ENCODE data around the gene ROR2.
A peak's percentile ranks its signal among the peaks of the same experiment; 100 is the strongest.

The ROR2 gene

DNA sequence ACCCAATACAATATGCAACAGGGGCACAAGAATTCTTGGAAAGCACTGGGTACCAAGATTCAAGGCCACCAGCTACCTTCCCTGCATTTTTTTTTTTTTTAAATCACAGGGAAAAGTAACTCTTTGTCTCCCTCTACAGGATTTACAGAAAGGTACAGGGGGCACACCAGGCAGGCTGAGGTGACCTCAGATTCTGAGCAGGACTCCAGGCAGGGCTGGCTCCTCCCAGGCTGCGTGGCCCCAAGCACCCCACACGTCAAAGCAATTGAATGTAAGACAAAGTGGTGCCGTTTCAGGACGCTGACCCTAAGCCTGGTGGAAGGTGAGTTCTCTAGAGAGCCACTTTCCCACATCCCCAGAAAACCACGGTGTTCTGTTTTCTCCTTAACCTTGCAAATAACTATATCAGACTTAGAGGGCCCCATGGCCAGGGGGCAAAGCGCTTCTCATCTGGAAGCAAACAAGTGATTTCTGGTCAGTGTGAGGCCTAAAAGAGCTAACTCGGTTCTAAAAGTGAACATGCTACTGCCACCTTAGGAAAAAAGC lies 222.6 kb downstream of the ROR2 start:
- peak; percentile 59 for DNase-seq (ENCODE audit: low read depth)
- TF ChIP-seq, protein P1, sequence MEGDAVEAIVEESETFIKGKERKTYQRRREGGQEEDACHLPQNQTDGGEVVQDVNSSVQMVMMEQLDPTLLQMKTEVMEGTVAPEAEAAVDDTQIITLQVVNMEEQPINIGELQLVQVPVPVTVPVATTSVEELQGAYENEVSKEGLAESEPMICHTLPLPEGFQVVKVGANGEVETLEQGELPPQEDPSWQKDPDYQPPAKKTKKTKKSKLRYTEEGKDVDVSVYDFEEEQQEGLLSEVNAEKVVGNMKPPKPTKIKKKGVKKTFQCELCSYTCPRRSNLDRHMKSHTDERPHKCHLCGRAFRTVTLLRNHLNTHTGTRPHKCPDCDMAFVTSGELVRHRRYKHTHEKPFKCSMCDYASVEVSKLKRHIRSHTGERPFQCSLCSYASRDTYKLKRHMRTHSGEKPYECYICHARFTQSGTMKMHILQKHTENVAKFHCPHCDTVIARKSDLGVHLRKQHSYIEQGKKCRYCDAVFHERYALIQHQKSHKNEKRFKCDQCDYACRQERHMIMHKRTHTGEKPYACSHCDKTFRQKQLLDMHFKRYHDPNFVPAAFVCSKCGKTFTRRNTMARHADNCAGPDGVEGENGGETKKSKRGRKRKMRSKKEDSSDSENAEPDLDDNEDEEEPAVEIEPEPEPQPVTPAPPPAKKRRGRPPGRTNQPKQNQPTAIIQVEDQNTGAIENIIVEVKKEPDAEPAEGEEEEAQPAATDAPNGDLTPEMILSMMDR (conservative IDR thresholded peaks at IDR 0.05; ENCODE audit: control insufficient read depth, insufficient read depth, low read depth, low read length), result peak; percentile 65
- H3K4me3 ChIP-seq (ENCODE audit: control insufficient read depth, low read depth, low read length), result no peak overlapping the region

DNA sequence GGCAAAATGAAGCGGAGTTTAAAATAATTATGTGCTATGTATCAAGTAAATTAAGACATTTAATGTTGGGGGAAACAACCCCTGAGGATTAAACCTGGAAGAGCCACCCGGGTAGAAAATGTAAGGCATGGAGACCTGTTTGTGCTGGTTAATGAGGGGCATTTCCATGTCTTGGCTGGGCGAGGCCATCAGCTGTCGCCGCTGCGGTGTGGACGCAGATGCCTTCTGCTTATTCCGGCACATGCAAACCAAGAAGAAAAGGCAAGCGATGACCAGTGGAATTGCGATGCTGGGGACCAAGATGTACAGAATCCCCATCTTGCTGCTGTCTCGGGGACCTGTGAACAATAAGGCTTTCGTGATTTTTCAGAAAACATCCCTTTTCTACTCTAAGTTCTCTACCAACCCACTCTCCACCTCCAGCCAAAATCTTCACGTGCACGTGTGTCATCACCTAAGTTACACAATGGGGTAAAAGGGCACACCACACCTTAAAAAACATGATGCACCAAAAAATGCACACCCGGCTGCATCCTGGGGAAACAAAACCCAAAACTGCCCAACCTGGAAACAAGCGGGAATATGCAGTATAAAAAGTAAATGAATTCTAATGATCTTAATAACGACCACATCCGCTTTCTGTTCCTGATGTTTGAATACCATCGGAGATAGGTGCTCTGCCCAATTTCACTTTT lies 223.5 kb downstream of the ROR2 start:
- no peak for DNase-seq (ENCODE audit: low read depth)
- TF ChIP-seq, protein P1 (conservative IDR thresholded peaks at IDR 0.05; ENCODE audit: control insufficient read depth, insufficient read depth, low read depth, low read length), result no peak
- no peak overlapping the region for H3K4me3 ChIP-seq (ENCODE audit: control insufficient read depth, low read depth, low read length)

DNA sequence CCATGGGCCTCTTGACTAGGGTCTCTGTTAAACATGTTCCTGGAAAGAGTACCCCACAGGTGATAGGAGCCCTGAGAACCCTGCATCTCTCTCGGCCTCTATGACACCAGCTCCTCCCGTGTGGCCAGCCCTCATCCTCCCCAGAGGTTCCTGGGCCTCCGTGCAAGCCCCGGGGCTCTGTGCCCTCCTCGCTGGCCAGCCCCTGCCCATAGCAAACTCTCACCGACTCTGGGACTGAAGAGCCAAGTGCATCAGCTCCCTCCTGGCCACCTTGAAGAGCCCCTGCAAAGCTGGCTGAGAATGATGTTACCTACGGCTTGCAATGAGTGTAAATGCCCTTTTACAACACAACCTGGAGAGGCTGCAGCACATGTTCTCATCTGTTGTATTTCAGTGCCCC lies 224.4 kb downstream of the ROR2 start:
- no peak overlapping the region for H3K4me3 ChIP-seq (ENCODE audit: control insufficient read depth, low read depth, low read length)
- TF ChIP-seq, protein P1 (conservative IDR thresholded peaks at IDR 0.05; ENCODE audit: control insufficient read depth, insufficient read depth, low read depth, low read length), result no peak
- DNase-seq (ENCODE audit: low read depth), result no peak

DNA sequence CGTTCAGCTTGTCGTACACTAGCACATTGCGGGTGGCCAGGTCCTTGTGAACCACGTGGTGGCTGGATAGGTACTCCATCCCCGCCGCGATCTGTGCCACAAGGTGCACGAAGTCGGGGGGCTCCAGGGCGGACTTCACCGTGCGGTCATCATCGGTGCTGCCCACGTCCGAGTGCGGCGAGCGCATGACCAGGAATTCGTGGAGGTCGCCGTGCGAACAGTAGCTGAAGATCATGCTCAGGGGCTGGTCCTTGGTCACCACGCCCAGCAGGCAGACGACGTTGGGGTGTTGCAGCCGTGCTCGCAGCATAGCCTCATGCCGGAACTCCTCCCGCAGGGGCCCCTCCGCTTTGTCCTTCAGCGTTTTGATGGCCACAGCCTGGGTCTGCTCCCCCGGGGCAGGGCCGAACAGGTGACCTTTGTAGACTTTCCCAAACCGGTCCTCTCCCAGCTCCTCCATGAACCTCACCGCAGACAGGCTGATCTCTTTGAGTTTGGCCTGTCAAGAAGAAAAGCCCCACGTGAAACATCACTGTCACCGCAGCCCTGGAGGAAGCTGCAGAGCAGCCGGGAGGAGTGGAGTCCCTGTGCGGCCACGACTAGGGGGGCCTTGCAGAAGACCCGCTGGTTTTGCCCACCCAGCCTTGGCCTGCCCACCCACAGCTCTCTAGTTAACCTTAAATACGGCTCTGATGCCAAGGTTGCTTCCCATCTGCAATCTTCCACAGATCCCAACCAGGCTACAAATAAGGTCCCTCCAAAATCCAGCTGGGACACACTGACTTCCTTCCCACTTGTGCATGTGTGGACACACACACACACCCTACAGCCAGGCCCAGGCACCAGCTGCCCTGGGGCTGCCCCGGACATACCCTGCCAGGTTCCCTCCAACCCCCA lies 225.2 kb downstream of the ROR2 start:
- TF ChIP-seq, protein P1 (conservative IDR thresholded peaks at IDR 0.05; ENCODE audit: control insufficient read depth, insufficient read depth, low read depth, low read length), result no peak
- H3K4me3 ChIP-seq (ENCODE audit: control insufficient read depth, low read depth, low read length), result no peak overlapping the region
- DNase-seq (ENCODE audit: low read depth), result no peak

DNA sequence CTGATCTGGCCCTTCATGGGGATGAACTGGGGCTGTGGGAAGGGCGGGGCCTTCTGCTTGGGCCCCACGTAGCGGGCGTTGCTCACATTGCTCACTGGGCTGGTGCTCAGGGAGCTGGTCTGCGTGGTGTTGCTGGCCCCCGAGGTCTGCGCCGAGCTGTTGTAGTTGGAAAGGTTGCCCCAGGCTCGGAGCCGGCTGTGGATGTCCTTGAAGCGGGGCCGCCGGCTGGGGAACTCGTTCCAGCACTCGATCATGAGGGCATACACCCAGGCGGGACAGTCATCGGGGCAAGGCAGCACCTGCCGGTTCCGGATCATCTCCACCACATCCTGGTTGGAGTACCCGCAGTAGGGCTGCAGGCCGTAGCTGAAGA lies 226.0 kb downstream of the ROR2 start:
- DNase-seq (ENCODE audit: low read depth), result no peak
- H3K4me3 ChIP-seq (ENCODE audit: control insufficient read depth, low read depth, low read length), result no peak overlapping the region
- TF ChIP-seq, protein P1 (conservative IDR thresholded peaks at IDR 0.05; ENCODE audit: control insufficient read depth, insufficient read depth, low read depth, low read length), result no peak

DNA sequence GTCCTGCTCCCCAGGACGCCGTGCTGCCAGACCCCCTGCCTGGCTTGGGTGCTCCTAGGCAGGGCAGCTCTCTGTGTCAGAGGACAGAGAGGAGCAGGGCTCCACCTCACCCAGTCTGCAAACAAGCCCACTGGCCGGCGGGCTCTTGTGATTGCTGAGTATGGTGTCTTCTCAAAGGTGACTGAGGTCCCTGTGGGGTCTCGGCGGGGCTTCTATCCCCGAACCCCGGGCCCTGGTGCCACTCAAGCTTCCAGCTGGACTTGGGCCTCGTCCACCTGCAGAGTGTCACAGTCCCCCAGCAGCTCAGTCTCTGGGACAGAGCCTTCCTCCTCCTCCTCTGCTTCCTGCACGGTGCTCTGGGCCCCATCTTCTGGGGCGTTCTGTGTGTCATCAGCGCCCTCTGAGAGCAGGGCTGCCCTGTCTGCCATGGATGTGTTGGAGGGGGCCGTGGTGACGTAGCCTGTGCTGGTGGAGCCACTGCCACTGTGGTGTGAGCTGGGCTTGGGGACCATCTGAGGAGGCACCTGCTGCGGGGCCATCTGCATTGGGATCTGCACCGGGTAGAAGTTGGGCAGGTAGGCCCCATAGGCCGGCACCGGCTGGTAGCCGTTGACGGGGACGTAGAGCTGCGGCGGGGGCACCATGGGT lies 226.5 kb downstream of the ROR2 start:
- H3K4me3 ChIP-seq (ENCODE audit: control insufficient read depth, low read depth, low read length), result no peak overlapping the region
- DNase-seq (ENCODE audit: low read depth), result no peak
- TF ChIP-seq, protein P1 (conservative IDR thresholded peaks at IDR 0.05; ENCODE audit: control insufficient read depth, insufficient read depth, low read depth, low read length), result no peak
